Sigmoid colon (tissue), 4 donors: Measurements from ENCODE around the gene ARG2.

ENCODE experiments used
- CTCF ChIP-seq, 4 experiments: fragments of 450-650 bp in 3 of 4; fragments of 200-600 bp in 1 of 4; IDR thresholded peaks; one replicate each; pipeline ENCODE4 v1.5.1; 2016 to 2019; ENCODE audit warnings: antibody characterized with exemption in 4 of 4, mild to moderate bottlenecking in 3 of 4, moderate library complexity in 2 of 4
- EP300 ChIP-seq, 4 donors: sonication (generic); formaldehyde crosslinking; IDR thresholded peaks; one replicate each; pipeline ENCODE4 v1.6.1; 2017; ENCODE audit warnings: antibody characterized with exemption in 4 of 4
- POLR2A ChIP-seq, 2 donors: fragments of 450-650 bp; IDR thresholded peaks; one replicate each; pipeline ENCODE4 v1.6.1; 2016; ENCODE audit warnings: antibody characterized with exemption in 2 of 2, mild to moderate bottlenecking in 2 of 2, moderate library complexity in 2 of 2
- POLR2AphosphoS5 ChIP-seq, 4 donors: sonication (generic); formaldehyde crosslinking; IDR thresholded peaks; one replicate each; pipeline ENCODE4 v1.6.1; 2017; ENCODE audit warnings: antibody characterized with exemption in 4 of 4

GRCh38 chr14:67697006-67697405, 77.3 kb downstream of the ARG2 start:
- TF ChIP-seq CTCF (IDR thresholded peaks at IDR 0.05) (no peak), POLR2A (IDR thresholded peaks at IDR 0.05) (no peak), POLR2AphosphoS5 (IDR thresholded peaks at IDR 0.05) (no peak), EP300 (IDR thresholded peaks at IDR 0.05) (no peak)
